Keratinocyte (primary cell): ENCODE data around the gene GPR107. TPM values are rescaled to one million over a fixed set of nuclear protein-coding genes. Genes with fewer than 3 reads are reported as not detected.
A peak's percentile ranks its signal among the peaks of the same experiment; 100 is the strongest.

Experiments
- DNase-seq: peaks from one replicate; pipeline ENCODE4 v3.0.0-alpha.2; 2011; ENCODE audit warnings: low read depth, missing footprints, low spot score
- FAIRE-seq: peaks from 2 replicates; lab custom pipeline; 2011; peaks lifted over from hg19 to GRCh38; lab: Jason Lieb, UNC
- H2AFZ ChIP-seq: 2 replicates; pipeline ENCODE4 v1.6.0; 2012; ENCODE audit warnings: low read length, control low read depth, inconsistent platforms; ENCODE audit not compliant: control insufficient read depth
- H3K27ac ChIP-seq: 2 replicates; pipeline ENCODE4 v1.5.1; 2011; ENCODE audit warnings: low read length; ENCODE audit not compliant: control insufficient read depth, insufficient read depth
- H3K27me3 ChIP-seq: 3 replicates; pipeline ENCODE4 v1.6.0; 2011; ENCODE audit warnings: low read length; ENCODE audit not compliant: control insufficient read depth, insufficient read depth; ENCODE audit errors: extremely low read depth
- H3K36me3 ChIP-seq, 2 experiments: 2 replicates in 1 of 2; 3 replicates in 1 of 2; pipeline ENCODE4 v1.5.1; 2011; ENCODE audit warnings: low read length in 2 of 2, mild to moderate bottlenecking in 1 of 2; ENCODE audit not compliant: control insufficient read depth in 2 of 2, insufficient read depth in 2 of 2; ENCODE audit errors: extremely low read depth in 1 of 2
- H3K4me1 ChIP-seq: 3 replicates; pipeline ENCODE4 v1.5.1; 2011; ENCODE audit warnings: low read length; ENCODE audit not compliant: control insufficient read depth, insufficient read depth; ENCODE audit errors: extremely low read depth
- H3K4me2 ChIP-seq: 3 replicates; pipeline ENCODE4 v1.6.0; 2011; ENCODE audit warnings: low read depth, low read length; ENCODE audit not compliant: control insufficient read depth, insufficient read depth; ENCODE audit errors: extremely low read depth
- H3K4me3 ChIP-seq, 3 experiments: fragments of 200-600 bp in 1 of 3; sonication (generic) in 1 of 3; 2 replicates in 2 of 3; 3 replicates in 1 of 3; pipeline ENCODE4 v1.5.1; 2011 to 2016; ENCODE audit warnings: low read length in 3 of 3, mild to moderate bottlenecking in 3 of 3, control low read depth in 2 of 3, inconsistent platforms in 1 of 3, low read depth in 1 of 3, mixed read lengths in 1 of 3, mixed run types in 1 of 3, moderate library complexity in 1 of 3; ENCODE audit not compliant: control insufficient read depth in 2 of 3, insufficient read depth in 2 of 3; ENCODE audit errors: extremely low read depth in 1 of 3
- H3K79me2 ChIP-seq: 2 replicates; pipeline ENCODE4 v1.6.0; 2012; ENCODE audit warnings: low read length; ENCODE audit not compliant: control insufficient read depth, insufficient read depth
- H3K9ac ChIP-seq: 3 replicates; pipeline ENCODE4 v1.6.0; 2011; ENCODE audit warnings: low read length; ENCODE audit not compliant: control insufficient read depth, insufficient read depth; ENCODE audit errors: extremely low read depth
- H3K9me1 ChIP-seq: 3 replicates; pipeline ENCODE4 v1.6.0; 2011; ENCODE audit warnings: low read length; ENCODE audit not compliant: control insufficient read depth, insufficient read depth; ENCODE audit errors: extremely low read depth
- H3K9me3 ChIP-seq: 2 replicates; pipeline ENCODE4 v1.5.1; 2012; ENCODE audit warnings: low read depth, low read length; ENCODE audit not compliant: control insufficient read depth
- H4K20me1 ChIP-seq: 3 replicates; pipeline ENCODE4 v1.6.0; 2011; ENCODE audit warnings: low read length; ENCODE audit not compliant: control insufficient read depth, insufficient read depth; ENCODE audit errors: extremely low read depth
- EZH2 ChIP-seq: IDR thresholded peaks from one replicate; pipeline ENCODE4 v1.6.1; 2012; ENCODE audit warnings: inconsistent platforms, mild to moderate bottlenecking, low read length, moderate library complexity
- dilution Hi-C: fragments of 300-500 bp; cut with MboI; formaldehyde crosslinking; loops from one replicate; pipeline ENCODE4 v1.7.0; 2020; ENCODE audit warnings: low sequenced_read_pairs; ENCODE audit not compliant: extremely low pct_ligation_motif_present
- polyA plus RNA-seq, 5 experiments: library from polyadenylated mRNA; depleted of rRNA in 3 of 5; stranded (reverse) in 3 of 5; stranded (forward) in 1 of 5; unstranded in 1 of 5; fragments of >200 nt; gene quantifications; 1 replicate in 1 of 5; 2 replicates in 3 of 5; 3 replicates in 1 of 5; pipeline versions ENCODE4 v1.2.1 to v1.2.3, GENCODE V29; 2011 to 2012; ENCODE audit warnings: missing spikeins in 2 of 5, low read depth in 1 of 5, low replicate concordance in 1 of 5
- TF ChIP-seq, protein P1 (sequence below), 3 experiments: IDR thresholded peaks in 1 of 3; conservative IDR thresholded peaks in 1 of 3; optimal IDR thresholded peaks in 1 of 3; 2 replicates in 2 of 3; 3 replicates in 1 of 3; pipeline versions ENCODE3 to v1.5.1; 2011; ENCODE audit warnings: low read length in 3 of 3, mild to moderate bottlenecking in 3 of 3, moderate library complexity in 2 of 3, control low read depth in 1 of 3, inconsistent platforms in 1 of 3; ENCODE audit not compliant: insufficient read depth in 2 of 3; ENCODE audit errors: extremely low read depth in 1 of 3

Gene GPR107
- polyA plus RNA-seq, 1 donor (not counting 4 experiments of a cell fraction or from before 2014, with no cell fraction given) = 27.3 TPM

- no peak overlapping the region for H2AFZ ChIP-seq
These were observed 103.0 kb downstream of the GPR107 start for GRCh38 chr9:130156672-130157071.

GRCh38 chr9:130157079-130157478, 103.4 kb downstream of the GPR107 start:
- no peak overlapping the region for H2AFZ ChIP-seq
- dilution Hi-C loops = no loop called here

More at GRCh38 chr9:130156672-130157071, 103.0 kb downstream of the GPR107 start:
- Histone ChIP-seq H4K20me1 (no peaks in the 10 kb centered on the region), H3K4me3 (no peak overlapping the region), H3K9me3 (no peaks in the 10 kb centered on the region), H3K9ac (no peak overlapping the region), H3K4me1 (no peaks in the 10 kb centered on the region), H3K79me2 (no peaks in the 10 kb centered on the region), H3K9me1 (no peaks in the 10 kb centered on the region), H3K36me3 (no peaks in the 10 kb centered on the region), H3K27ac (no peak overlapping the region), H3K4me2 (no peak overlapping the region), H3K27me3 (no peaks in the 10 kb centered on the region)
- no peak for TF ChIP-seq EZH2
- TF ChIP-seq, protein P1, sequence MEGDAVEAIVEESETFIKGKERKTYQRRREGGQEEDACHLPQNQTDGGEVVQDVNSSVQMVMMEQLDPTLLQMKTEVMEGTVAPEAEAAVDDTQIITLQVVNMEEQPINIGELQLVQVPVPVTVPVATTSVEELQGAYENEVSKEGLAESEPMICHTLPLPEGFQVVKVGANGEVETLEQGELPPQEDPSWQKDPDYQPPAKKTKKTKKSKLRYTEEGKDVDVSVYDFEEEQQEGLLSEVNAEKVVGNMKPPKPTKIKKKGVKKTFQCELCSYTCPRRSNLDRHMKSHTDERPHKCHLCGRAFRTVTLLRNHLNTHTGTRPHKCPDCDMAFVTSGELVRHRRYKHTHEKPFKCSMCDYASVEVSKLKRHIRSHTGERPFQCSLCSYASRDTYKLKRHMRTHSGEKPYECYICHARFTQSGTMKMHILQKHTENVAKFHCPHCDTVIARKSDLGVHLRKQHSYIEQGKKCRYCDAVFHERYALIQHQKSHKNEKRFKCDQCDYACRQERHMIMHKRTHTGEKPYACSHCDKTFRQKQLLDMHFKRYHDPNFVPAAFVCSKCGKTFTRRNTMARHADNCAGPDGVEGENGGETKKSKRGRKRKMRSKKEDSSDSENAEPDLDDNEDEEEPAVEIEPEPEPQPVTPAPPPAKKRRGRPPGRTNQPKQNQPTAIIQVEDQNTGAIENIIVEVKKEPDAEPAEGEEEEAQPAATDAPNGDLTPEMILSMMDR (optimal IDR thresholded peaks at IDR 0.05 in 1 of 3, IDR thresholded peaks at IDR 0.05 in 1 of 3, conservative IDR thresholded peaks at IDR 0.05 in 1 of 3; ENCODE audit: extremely low read depth in 1 of 3, insufficient read depth in 2 of 3, low read length in 3 of 3) = peak in 1 of 3 experiments; percentile 26
- DNase-seq = no peak
- dilution Hi-C loops = no loop called here
- FAIRE-seq = no peak

More at GRCh38 chr9:130157079-130157478, 103.4 kb downstream of the GPR107 start:
- no peaks in the 10 kb centered on the region for H3K36me3 ChIP-seq
- FAIRE-seq = no peak
- no peak for DNase-seq
- no peak overlapping the region for H3K4me2 ChIP-seq
- no peaks in the 10 kb centered on the region for H4K20me1 ChIP-seq
- no peaks in the 10 kb centered on the region for H3K4me1 ChIP-seq
- H3K4me3 ChIP-seq = no peak overlapping the region
- H3K9me1 ChIP-seq = no peaks in the 10 kb centered on the region
- H3K27ac ChIP-seq = no peak overlapping the region
- no peaks in the 10 kb centered on the region for H3K79me2 ChIP-seq
- no peak overlapping the region for H3K9ac ChIP-seq
- H3K9me3 ChIP-seq = no peaks in the 10 kb centered on the region
- H3K27me3 ChIP-seq = no peaks in the 10 kb centered on the region
- TF ChIP-seq, protein P1 (optimal IDR thresholded peaks at IDR 0.05 in 1 of 3, IDR thresholded peaks at IDR 0.05 in 1 of 3, conservative IDR thresholded peaks at IDR 0.05 in 1 of 3; ENCODE audit: extremely low read depth in 1 of 3, insufficient read depth in 2 of 3, low read length in 3 of 3) = no peak
- no peak for TF ChIP-seq EZH2
